EL (cell line): Measurements from ENCODE around the gene CRIP2.
A peak's percentile ranks its signal among the peaks of the same experiment; 100 is the strongest.

Experiments
- DNase-seq: peaks from one replicate; pipeline ENCODE4 v3.0.0-alpha.2; 2016

The CRIP2 gene

DNA sequence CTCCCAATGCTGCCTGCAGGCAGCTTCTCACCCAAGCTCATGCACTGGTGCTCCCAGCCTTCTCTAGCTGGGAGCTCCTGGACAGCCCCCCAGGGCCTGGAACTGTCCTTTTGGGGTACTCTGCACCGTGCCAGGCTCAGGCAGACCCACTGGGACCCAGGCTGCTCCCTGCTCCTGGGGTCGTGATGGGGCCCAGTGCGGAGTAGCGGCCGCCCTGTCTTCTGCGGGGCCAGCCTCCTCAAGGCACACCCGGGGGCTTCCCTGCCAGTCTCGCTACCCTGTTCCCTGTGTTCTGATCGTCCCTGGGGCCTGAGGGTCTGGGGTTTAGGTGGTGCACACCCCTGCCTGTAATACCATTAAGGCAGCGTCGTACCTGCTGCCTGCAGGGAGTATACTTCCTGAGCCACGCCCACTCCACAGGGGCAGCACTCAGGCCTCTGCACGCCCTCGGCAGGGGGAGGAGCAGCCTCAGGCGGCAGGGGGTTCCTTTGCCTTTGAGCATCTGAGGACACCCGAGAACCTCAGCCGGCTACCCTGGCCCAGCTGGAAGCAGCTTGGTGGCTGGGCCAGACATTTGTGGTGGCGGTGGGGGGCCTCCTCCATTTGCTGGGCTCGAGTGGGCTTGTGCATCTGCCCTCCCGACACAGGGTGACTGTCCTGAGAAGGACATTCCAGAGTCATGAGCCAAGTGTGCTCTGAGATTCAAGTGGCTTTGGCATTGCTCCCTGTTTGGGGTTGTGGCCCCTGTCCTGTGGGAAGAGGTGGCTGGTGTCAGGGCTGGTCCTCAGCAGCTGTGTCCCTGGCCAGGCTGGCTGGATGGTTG lies 9.2 kb upstream of the CRIP2 start:
- DNase-seq = peak; percentile 40

DNA sequence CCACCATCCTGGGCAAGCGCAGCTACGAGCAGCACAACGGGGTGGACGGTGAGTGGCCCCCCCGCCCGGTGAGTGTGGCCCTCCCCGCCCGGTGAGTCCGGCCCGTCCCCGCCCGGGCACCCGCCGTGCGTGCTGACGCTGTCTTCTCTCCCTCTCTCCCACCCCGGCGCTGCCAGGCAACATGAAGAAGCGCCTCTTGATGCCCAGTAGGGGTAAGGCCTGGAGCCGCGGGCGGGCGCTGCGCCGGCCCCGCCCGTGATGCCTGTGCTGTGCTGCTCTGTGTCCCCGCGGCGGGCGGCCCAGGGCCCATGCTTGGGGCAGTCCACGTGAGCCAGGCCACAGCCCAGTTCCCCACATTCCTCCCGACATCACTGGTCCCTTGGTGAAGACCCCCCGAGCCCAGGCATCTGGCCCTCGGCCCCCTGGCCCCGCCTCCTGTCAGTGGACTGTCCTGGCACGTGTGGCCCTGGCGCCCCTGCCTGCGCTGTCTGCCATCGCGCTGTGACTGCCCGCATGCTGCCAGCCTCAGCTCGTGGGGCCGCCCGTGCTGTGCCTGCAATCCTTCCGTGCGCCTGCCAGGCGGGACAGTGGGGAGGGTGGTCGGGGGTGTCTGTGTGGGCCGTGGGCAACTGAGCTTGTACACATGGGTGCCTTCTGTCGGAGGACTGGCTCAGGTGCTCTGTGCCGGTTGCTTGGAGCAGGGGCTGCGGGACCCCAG lies 7.9 kb upstream of the CRIP2 start:
- no peak for DNase-seq

DNA sequence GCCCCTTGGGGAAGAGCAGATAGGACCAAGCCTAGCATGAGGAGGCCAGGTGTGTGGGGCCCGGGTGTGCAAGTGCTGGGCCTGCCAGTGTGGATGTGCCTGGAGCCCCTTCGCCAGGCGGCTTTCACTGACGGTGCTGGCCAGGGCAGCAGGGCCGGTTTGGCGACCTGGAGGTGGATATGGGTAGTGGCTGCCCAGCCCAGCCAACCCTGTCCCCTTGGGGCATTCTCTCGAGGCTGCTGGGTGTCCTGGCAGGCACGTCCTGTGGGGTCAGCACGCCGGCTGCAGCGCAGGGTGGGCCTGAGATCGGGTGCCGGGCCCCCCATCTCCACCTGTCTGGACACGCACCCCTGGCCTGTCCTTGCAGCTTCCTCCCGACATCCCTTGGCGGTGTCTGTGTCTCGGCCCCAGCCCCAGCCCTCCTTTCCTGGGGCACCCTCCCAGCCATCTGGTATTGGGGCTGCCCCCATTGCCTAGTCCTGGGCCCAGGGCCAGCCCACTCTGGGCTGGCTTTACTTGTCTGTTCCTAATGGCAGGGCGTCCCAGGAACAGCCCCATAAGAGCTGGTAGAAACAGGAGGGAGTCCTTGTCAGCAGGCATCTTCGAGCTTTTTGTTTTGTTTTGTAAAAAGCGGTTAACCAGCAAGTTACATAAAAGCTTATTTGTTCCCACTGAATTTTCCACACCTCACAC lies 7.2 kb upstream of the CRIP2 start:
- DNase-seq = no peak

DNA sequence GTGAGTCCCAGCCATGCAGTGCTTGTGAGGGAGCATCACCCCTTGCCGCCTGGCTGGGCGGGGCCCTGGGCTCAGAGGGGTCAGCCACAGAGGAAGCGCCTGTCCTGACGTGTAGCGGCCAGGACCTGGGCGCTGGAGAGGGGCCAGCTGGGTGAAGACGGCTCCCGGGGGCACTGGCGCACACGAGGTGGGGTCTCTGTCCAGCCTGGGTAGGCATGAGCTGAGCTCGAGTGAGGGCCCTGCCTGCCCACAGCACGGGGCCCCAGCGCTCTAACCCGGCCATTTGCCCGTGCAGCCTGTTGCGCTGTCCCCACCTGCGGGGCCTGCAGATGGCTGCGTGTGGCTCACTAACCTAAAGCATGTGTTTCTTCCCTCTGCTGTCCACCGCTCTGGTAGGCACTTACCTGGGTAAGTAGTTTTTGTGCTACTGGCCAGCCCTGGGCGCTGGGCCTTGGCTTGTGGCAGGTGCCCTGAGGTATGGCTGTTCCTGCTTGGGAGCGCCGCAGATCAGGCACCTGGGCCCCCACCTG lies 6.6 kb upstream of the CRIP2 start:
- DNase-seq = no peak

DNA sequence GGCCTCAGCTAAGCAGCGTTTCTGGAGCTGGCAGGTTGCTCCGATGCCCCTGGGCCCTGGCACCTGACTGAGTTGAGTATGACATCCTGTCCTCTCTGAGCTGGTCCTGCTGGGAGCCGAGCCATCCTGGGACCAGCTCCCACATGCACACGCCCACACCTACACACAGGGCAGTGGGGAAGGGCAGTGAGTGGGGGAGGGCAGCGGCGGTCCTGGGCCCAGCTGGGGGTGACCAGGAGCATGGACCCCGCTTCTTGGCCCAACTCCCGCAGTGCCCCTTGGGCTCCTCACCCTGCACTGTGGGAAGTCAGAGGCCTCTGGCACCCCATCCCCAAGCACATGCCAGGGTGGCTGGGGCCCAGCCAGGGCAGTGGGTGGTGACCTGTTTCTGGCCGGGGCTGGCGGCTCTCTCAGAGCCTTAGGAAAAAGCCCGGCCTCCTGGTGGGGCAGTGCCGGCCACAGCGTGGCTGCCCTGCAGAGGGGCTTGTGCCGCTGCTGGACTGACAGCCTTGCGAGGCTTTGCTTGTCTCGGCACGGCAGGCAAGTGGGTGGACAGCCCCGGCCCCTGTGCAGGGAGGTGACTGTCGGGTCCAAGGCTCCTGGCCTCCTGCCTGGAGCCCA lies 5.9 kb upstream of the CRIP2 start:
- DNase-seq = no peak

DNA sequence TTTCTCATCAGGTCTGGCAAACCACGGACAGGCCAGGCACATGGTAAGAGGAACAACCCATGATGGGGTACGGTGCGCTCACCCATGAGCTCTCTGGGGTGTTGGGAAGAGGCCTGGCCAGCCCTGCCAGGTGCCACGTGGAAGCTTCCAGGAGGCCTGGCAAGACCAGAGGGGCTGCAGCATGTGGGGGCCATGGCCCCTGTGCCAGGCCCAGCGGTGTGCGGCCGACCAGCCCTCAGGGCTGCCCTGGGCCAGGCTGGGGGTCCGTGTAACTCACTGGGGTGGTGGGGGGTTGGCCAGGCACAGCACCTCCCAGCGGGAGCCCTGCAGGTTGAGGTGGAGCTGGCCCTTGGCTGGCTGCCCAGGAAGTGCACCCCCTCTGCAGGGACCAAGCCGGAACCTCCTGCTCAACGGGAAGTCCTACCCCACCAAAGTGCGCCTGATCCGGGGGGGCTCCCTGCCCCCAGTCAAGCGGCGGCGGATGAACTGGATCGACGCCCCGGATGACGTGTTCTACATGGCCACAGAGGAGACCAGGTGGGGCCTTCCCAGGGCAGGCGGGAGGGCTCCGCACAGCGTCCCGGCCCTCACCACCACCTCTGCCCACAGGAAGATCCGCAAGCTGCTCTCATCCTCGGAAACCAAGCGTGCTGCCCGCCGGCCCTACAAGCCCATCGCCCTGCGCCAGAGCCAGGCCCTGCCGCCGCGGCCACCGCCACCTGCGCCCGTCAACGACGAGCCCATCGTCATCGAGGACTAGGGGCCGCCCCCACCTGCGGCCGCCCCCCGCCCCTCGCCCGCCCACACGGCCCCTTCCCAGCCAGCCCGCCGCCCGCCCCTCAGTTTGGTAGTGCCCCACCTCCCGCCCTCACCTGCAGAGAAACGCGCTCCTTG lies 4.9 kb upstream of the CRIP2 start:
- DNase-seq = no peak

DNA sequence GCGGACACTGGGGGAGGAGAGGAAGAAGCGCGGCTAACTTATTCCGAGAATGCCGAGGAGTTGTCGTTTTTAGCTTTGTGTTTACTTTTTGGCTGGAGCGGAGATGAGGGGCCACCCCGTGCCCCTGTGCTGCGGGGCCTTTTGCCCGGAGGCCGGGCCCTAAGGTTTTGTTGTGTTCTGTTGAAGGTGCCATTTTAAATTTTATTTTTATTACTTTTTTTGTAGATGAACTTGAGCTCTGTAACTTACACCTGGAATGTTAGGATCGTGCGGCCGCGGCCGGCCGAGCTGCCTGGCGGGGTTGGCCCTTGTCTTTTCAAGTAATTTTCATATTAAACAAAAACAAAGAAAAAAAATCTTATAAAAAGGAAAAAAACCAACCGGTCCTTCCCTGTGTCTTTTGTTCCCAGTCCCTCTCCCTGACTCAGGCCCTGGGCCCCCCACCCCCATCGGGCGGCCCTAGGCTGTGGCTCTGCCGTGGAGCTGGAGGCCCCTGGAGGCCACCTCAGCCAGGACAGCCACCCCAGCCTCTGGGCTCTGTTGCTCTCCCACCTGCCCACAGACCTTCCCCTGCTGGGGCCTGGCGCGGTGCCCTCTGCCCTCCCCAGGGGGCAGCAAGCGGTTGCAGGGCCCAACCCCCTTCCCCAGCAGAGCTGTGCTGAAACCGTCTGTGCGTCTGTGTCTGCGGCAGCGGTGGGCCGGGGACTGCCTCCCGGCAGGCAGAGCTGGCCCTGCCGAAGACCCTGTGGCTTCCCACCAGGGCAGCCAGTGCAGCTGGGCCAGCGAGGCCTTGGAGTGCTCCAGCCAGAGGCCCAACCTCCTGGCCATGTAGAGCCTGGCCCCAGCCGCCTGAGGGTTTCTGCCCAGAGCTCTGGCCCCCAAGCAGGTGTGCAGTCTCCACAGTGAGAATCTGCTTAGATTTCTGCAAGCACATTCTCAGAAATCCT lies 4.0 kb upstream of the CRIP2 start:
- DNase-seq = no peak

DNA sequence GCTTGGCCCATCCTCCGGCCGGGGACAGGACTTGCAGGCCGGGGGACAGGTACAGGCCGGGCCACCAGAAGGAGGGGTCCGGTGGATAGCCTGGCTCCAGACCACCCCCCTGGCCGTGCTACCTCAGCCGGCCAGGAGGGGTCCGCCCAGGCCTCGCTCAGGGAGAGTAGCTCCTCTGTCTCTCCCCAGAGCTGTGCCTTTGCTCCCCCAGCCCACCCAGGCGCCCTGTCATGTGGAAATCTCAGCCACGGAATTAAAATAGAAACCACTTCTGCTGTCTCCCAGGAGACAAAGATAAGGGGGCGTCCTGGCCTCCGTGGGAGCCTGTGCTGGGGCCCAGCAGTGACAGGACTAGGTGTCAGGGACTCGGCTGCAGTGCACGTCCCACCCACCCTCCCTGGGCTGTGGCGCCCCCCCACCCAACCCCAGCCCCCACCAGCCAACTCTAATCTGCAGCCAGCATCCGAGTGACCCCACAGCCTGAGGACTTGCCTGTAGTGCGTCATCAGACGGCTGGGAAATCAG lies 3.3 kb upstream of the CRIP2 start:
- DNase-seq = no peak

DNA sequence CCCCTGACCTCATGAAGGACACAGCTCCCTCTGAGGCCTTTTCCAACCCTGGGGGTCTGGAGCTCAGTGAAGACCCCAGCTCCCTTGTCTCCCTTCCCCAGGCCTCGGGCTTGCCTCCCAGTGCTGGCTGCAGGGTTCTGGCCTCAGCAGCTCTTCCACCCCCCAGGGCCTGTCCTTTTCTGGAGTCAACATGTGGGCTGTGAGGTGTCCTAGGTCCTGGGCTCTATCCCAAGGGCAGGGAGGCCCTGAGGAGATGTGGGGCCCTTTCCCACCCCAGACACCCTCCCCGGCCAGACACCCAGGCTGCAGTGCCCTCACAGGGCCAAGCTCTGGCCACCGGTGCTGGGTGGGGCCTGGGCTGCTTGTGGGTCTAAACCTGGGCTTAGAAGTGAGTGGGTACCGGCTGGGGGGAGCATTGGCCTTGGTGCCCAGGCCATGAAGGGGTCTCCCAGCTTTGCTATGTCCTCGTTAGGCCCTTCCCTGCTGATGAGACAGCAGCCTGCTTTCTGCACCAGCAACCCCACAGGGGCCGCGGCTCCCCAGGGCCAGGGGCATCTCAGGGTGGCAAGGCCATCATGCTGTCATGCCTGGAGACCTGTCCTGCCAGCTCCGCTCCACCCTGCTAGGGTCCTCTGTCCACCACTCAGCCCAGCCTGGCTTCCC lies 2.7 kb upstream of the CRIP2 start:
- no peak for DNase-seq

DNA sequence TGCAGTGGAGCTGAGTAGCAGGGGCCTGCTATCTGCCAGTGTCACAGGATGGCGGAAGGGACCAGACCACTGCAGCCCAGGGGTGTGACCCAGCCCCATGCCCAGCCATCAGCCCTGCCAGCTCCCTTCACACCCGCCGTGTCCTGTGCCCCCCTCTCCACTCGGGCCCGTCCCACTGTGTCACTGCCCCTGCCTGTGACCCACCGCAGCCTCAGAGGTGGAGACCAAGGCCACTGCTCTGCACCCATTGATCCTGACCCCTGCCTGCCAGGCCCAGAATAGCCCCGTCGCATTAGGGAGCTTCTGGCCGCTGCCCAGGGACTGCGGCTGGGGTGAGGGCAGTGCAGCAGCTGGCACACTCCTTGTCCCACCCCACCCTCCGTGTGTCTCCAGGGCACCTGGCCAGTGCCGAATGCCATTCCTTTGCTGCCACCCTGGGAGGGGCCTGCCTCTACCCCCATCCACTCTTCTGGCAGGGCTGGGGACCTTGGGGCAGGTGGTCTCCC lies 2.1 kb upstream of the CRIP2 start:
- no peak for DNase-seq

DNA sequence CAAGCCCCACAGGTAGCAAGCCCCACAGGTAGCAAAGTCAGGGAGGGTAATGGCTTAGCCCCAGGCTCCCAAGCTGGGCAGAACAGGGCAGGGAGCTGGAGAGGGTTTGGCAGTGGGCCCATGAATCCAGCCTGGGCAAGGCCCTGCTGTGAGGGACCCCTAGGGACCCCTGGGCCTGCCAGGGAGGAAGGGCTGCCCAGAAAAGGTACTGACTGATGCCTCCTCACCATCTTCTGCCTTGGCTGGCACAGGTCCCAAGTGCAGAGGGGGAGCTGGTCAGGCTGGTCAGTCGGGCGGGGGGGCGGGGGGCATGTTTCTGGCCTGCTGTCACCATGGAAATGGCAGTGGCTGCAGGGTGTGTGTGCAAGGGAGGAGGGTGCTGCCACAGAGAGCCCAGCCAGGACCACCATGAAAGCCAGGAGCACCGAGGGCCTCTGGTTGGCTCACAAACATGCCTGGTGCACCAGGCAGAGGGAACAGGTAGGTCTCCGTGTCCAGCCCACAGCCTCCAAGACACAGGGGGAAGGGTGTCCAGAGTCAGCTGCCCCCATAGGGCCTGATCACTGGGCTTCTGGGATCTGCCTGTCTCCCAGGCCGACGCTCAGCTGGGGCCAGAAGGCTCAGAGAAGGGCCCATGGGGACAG lies 1.5 kb upstream of the CRIP2 start:
- DNase-seq = no peak

DNA sequence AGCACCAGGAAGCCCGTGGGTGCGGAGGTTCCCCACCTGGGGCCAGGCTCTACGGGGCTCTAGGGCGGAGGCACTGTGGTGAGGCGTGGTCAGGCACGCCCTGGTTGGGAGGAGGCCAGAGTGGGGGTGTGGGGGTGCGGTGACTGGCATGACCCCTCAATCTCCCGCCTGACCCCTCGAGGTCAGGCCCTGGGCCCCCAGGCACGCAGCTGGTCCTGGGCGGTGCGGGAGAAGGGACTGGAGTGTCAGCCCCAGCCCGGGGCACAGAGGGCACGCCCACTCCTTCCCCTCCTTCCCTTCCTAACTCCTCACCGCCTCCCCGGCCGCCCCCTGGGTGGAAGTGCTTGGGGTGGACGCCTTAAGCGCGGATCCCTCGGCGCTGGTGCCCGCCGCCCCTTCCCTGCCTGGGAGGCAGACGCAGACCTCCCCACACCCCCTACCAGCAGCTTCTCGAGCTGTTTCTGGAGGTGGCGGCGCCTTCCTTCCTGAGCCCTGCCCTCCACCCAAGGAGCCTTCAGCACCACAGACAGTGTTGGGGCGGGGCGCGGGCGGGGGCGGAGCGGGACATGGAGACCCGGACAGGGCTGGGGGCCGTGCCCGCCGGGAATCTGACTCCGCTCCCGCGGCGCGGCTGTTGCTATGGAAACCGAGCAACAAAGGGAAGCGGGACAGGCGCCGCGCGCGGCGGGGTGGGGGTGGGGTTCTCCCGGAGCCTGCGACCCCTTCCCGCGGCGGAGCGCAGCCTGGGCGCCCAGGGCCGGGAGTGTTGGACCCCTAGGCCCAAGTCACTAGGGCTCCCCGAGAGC lies 741 bp upstream of the CRIP2 start:
- DNase-seq = peak; percentile 73

DNA sequence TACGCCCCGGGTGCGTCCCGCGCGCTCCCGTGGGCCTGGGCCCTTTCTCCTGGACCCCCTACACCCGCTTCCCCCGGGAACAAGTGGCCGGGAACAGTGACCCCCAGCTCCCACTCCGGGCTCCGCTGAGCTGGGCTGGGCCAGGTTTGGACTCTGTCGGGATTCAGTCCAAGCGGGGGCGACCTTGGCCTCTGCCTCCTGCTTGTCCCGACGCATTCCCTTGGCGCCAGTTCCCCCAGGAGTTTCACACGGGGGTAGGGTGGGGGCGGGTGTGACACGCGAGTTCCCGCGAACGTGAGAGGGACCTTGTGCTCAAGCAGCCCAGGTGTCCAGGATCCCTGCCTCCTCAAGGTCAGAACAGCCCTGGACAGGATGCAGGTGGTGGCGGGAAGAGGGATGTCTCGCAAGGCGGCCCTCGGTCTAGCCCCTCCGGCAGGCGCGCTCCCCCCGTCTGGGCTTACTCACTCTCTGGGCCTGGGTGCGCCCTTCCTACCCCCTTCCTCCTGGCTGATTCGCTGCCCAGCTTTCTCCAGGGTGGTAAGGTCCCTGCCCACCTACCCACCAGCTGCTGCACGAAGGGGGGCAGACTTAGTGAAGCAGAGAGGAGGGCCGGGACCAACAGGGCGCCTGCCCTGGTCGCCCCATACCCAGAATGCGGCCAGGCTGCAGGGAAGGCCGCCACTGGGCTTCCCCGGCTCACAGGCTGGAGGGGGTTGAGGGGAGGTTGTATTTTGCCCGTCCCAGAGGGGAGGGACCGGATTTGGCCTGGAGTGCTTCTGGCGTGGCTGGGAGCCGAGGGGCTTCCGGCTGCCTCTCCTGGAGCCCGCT lies 862 bp downstream of the CRIP2 start:
- no peak for DNase-seq

DNA sequence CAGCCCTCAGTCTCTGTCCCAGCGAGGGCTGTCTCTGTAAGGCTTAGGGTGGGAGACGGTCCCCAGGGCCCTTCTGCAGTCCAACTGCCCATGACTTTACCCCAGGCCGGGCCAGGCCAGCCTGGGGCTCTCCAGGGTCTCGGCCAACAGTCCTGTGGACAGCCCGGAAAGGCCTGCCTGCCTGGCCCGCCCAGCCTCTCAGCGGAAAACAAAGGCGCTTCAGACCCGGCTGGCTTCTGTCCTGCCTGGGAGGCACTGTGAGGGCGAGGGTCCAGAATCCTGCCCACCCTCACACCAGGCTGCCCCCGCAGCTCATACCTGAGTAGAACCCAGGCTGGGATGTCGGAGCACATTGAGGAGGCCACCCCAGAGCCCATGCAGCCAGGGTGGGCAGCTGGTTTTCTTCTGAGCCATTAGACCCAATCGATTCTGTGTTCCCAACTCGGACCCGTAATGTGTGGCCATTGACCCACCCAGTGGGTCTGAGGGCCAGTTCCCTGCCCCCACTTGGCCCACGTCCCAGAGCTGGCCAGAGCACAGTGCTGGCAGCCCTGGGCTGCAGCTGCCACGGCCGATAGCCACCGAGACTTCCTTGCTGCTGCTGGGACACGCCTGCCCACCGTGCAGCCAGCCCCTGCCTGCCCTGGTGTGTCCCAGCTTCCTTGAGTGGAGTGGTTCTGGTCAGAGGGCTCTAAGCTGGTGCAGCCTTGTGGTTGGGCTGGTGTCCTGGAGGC lies 1.6 kb downstream of the CRIP2 start:
- DNase-seq = no peak

DNA sequence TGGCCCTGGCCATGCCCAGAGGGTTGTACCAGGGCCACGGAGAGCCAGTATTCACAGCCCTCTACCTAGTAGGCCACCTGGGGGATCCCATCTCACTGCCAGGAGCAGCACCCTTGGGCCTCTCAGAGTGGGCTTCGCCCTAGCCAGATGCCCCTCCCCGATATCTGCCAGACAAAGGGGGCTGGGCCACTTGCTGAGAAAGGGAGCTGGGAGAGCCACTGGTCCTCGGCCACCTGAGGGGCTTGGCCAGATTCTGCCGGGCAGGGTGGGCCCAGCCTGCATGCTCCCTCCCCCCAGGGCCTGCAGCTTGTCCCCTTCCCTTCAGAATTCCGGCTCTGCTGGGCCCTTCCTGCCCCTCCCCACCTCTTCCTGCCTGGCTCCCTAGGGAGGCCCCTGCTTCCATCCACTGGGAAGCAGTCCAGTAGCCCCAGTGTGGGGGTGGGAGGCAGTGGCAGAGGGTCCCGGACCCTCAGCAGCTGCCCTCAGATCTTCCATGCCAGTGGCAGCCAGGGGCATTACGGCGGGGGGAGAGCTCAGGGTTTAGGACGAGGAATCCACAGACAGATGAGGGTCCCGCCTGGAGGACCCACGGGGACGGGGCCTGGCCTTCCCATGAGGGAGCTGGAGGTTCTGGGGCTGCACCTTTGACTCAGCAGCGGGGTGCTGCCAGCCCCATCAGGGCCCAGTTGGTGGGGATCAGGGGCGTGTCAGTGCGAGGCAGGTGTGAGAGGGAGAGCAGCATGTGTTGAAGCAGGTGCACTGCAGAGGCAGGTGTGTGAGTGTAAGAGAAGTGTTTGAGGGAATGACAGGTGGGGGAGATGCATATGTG lies 2.4 kb downstream of the CRIP2 start:
- DNase-seq = no peak
